HepG2 (cell line): ENCODE results near the gene GPBAR1. TPM values are rescaled to one million over a fixed set of nuclear protein-coding genes. Genes with fewer than 3 reads are reported as not detected.

Experiments
- AHR ChIP-seq: IDR thresholded peaks from 2 replicates; pipeline ENCODE4 v1.6.1; 2018; ENCODE audit warnings: missing genetic modification reagents, missing compliant biosample characterization
- ATF7-NPFF ChIP-seq: sonication (generic); formaldehyde crosslinking; IDR thresholded peaks from 2 replicates; pipeline ENCODE4 v1.8.1; 2023; ENCODE audit warnings: mild to moderate bottlenecking, low read depth, missing genetic modification reagents, moderate library complexity
- BRF2 ChIP-seq: sonication (generic); formaldehyde crosslinking; IDR thresholded peaks from 2 replicates; pipeline ENCODE4 v1.8.1; 2022; ENCODE audit warnings: mild to moderate bottlenecking, missing genetic modification reagents
- FUBP1 ChIP-seq: sonication (generic); formaldehyde crosslinking; IDR thresholded peaks from 2 replicates; pipeline ENCODE4 v1.5.1; 2020; ENCODE audit warnings: missing genetic modification reagents, mild to moderate bottlenecking, borderline replicate concordance
- HNRNPUL1 ChIP-seq: fragments of 200-400 bp; formaldehyde crosslinking; IDR thresholded peaks from 2 replicates; pipeline ENCODE4 v1.6.1; 2017; ENCODE audit warnings: low read depth, mild to moderate bottlenecking, low read length, moderate library complexity
- KDM5A ChIP-seq: fragments of 200-600 bp; sonication (generic); IDR thresholded peaks from 2 replicates; pipeline ENCODE4 v1.7.0; 2018; ENCODE audit warnings: antibody characterized with exemption, mild to moderate bottlenecking, low read length, borderline replicate concordance
- KDM5B ChIP-seq: sonication (generic); formaldehyde crosslinking; IDR thresholded peaks from 2 replicates; pipeline ENCODE4 v1.4.0; 2020; ENCODE audit warnings: missing genetic modification reagents, mild to moderate bottlenecking, borderline replicate concordance
- MNT ChIP-seq: fragments of 450-650 bp; IDR thresholded peaks from 2 replicates; pipeline ENCODE4 v1.6.1; 2016
- REPIN1 ChIP-seq: sonication (generic); formaldehyde crosslinking; IDR thresholded peaks from 2 replicates; pipeline ENCODE4 v1.8.0; 2022; ENCODE audit warnings: missing genetic modification reagents, low read depth, mild to moderate bottlenecking, borderline replicate concordance
- TAF1 ChIP-seq: sonication (generic); formaldehyde crosslinking; IDR thresholded peaks from 2 replicates; pipeline ENCODE4 v1.4.0; 2020; ENCODE audit warnings: missing genetic modification reagents
- THRA ChIP-seq: sonication (generic); formaldehyde crosslinking; IDR thresholded peaks from 2 replicates; pipeline ENCODE4 v1.4.0; 2020; ENCODE audit warnings: missing genetic modification reagents, borderline replicate concordance
- USF2 ChIP-seq, 2 experiments: sonication (generic) in 1 of 2; formaldehyde crosslinking in 1 of 2; IDR thresholded peaks; 2 replicates each; pipeline versions ENCODE4 v1.5.1 to v1.6.1; 2011 to 2020; ENCODE audit warnings: borderline replicate concordance in 1 of 2, low read depth in 1 of 2, low read length in 1 of 2, mild to moderate bottlenecking in 1 of 2, missing genetic modification reagents in 1 of 2, moderate library complexity in 1 of 2
- ZBTB38 ChIP-seq: sonication (generic); formaldehyde crosslinking; IDR thresholded peaks from 2 replicates; pipeline ENCODE4 v1.5.1; 2020; ENCODE audit warnings: mild to moderate bottlenecking, missing genetic modification reagents
- ZFP36 ChIP-seq: fragments of 150-350 bp; IDR thresholded peaks from 2 replicates; pipeline ENCODE4 v1.6.1; 2018; ENCODE audit warnings: borderline replicate concordance, low read length, low read depth; ENCODE audit not compliant: partially characterized antibody
- ZMAT3 ChIP-seq: sonication (generic); formaldehyde crosslinking; conservative IDR thresholded peaks from 2 replicates; pipeline ENCODE4 v1.7.0; 2021; ENCODE audit warnings: missing genetic modification reagents
- ZNF10 ChIP-seq: sonication (generic); formaldehyde crosslinking; IDR thresholded peaks from 2 replicates; pipeline ENCODE4 v1.4.0; 2020; ENCODE audit warnings: mild to moderate bottlenecking, low read depth, missing genetic modification reagents, borderline replicate concordance
- ZNF225 ChIP-seq: sonication (generic); formaldehyde crosslinking; IDR thresholded peaks from 2 replicates; pipeline ENCODE4 v1.4.0; 2020; ENCODE audit warnings: mild to moderate bottlenecking, missing genetic modification reagents
- ZNF263 ChIP-seq: sonication (generic); formaldehyde crosslinking; IDR thresholded peaks from 2 replicates; pipeline ENCODE4 v1.4.0; 2020; ENCODE audit warnings: missing genetic modification reagents
- ZNF615 ChIP-seq: sonication (generic); formaldehyde crosslinking; IDR thresholded peaks from 2 replicates; pipeline ENCODE4 v1.5.0; 2020; ENCODE audit warnings: mild to moderate bottlenecking, missing genetic modification reagents, borderline replicate concordance
- polyA plus RNA-seq, 8 experiments: library from polyadenylated mRNA; depleted of rRNA in 3 of 8; stranded (reverse) in 7 of 8; unstranded in 1 of 8; fragments of >200 nt; fragmentation: Illumina TruSeq in 4 of 8; extraction: Trizol in 4 of 8; gene quantifications; 2 replicates each; pipeline versions ENCODE4 v1.2.1 to v1.2.3, GENCODE V29; 2011 to 2016; ENCODE audit warnings: low read depth in 4 of 8, missing spikeins in 1 of 8, mixed read lengths in 1 of 8; ENCODE audit not compliant: insufficient read depth in 1 of 8
- total RNA-seq, 5 experiments: library from RNA; depleted of rRNA; stranded (reverse); fragments of >200 nt; fragmentation: Illumina TruSeq; extraction: Trizol; gene quantifications; 2 replicates each; pipeline ENCODE4 v1.2.3, GENCODE V29; 2016; ENCODE audit warnings: low read depth in 1 of 5
- TF ChIP-seq, protein P1 (sequence below): sonication (generic); formaldehyde crosslinking; IDR thresholded peaks from 2 replicates; pipeline ENCODE4 v1.8.1; 2023; ENCODE audit warnings: missing genetic modification reagents, mild to moderate bottlenecking, borderline replicate concordance

Gene GPBAR1
- total and polyA plus RNA-seq, 2 of the 13 experiments (the other 11 are each of a cell fraction or from before 2014, with no cell fraction given), result 0.05 to 0.09 TPM

GRCh38 chr2:218216336-218216673, 44.5 kb upstream of the GPBAR1 start (continued):
- TF ChIP-seq BRF2 (CRISPR knock-in tag), result no peak
- no peak for TF ChIP-seq ZFP36
- TF ChIP-seq, protein P1, sequence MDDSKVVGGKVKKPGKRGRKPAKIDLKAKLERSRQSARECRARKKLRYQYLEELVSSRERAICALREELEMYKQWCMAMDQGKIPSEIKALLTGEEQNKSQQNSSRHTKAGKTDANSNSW (CRISPR knock-in tag), result 0 out of 2 replicates have a peak, but pooled peaks have one; percentile 65
- no peak for TF ChIP-seq ZNF225 (CRISPR knock-in tag)
- TF ChIP-seq TAF1, result no peak
- TF ChIP-seq REPIN1 (CRISPR knock-in tag), result no peak
- peak; percentile 7; the same call in 1 of the 2 replicates for TF ChIP-seq THRA
- no peak for TF ChIP-seq ZNF263
- TF ChIP-seq HNRNPUL1, result no peak
- peak; percentile 74; the same call in 1 of the 2 replicates for TF ChIP-seq FUBP1 (CRISPR knock-in tag)
- TF ChIP-seq ZBTB38, result peak; percentile 29; the same call in 1 of the 2 replicates
- no peak for TF ChIP-seq ZNF10 (CRISPR knock-in tag)
- TF ChIP-seq USF2 (IDR thresholded peaks at IDR 0.05; ENCODE audit: low read depth, low read length), result no peak
- no peak; the same call in 1 of the 2 replicates for TF ChIP-seq USF2 (CRISPR knock-in tag; IDR thresholded peaks at IDR 0.05; ENCODE audit: borderline replicate concordance)
- TF ChIP-seq ZMAT3 (CRISPR knock-in tag), result 0 out of 2 replicates have a peak, but pooled peaks have one; percentile 49
- TF ChIP-seq MNT, result no peak
- no peak for TF ChIP-seq KDM5A
- no peak for TF ChIP-seq ZNF615
- 0 out of 2 replicates have a peak, but pooled peaks have one; percentile 15 for TF ChIP-seq AHR (CRISPR knock-in tag)
- TF ChIP-seq ATF7-NPFF (CRISPR knock-in tag), result no peak
- TF ChIP-seq KDM5B, result no peak
